Adrenal gland (tissue), 5 donors: ENCODE results near the gene APMAP.

Experiments used
- POLR2A ChIP-seq, 2 donors: fragments of 450-650 bp; IDR thresholded peaks; one replicate each; pipeline ENCODE4 v1.6.1; 2017; ENCODE audit warnings: antibody characterized with exemption in 2 of 2, mild to moderate bottlenecking in 2 of 2, moderate library complexity in 1 of 2
- TF ChIP-seq, protein P1 (sequence below), 6 experiments: fragments of 450-650 bp in 4 of 6; fragments of 200-600 bp in 2 of 6; sonication (generic) in 1 of 6; IDR thresholded peaks; 1 replicate in 5 of 6; 2 replicates in 1 of 6; pipeline versions ENCODE4 v1.5.1 to v1.8.0; 2016 to 2021; ENCODE audit warnings: antibody characterized with exemption in 6 of 6, mild to moderate bottlenecking in 2 of 6, moderate library complexity in 1 of 6
- donor health status: DM: no; HTN: no; CAD: no.

DNA sequence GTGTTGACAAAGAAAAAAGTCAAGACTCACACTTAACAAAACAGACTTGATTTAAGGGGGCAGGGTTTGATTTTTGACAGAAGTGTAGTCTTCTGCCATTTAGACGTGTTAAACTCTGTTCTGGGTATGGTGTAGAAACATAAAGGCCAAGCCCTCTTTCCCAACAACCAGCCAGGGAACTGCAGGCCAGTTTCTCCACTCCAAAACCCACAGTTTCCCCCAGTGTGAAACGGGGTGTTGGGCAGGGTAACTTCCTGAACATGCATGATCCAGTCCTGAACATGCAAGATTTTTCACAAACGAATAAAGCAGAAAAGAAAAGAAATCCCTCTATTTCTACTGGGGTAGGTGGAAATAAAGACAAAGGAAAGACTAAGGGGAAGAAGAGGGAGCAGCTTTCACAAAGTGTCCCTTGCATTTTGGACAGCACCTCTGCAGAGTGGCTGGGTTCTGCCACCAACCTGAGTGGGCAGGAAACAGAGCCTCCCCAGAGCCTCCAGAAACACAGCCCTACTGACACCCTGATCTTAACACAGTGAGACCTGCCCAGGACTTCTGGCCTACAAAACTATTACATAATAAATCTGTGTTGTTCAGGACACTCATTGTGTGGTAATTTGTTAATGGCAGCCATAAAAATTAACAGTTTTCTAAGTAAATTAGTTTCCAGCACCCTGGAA lies 7.5 kb downstream of the APMAP start:
- no peak for TF ChIP-seq POLR2A (IDR thresholded peaks at IDR 0.05)
- TF ChIP-seq, protein P1, sequence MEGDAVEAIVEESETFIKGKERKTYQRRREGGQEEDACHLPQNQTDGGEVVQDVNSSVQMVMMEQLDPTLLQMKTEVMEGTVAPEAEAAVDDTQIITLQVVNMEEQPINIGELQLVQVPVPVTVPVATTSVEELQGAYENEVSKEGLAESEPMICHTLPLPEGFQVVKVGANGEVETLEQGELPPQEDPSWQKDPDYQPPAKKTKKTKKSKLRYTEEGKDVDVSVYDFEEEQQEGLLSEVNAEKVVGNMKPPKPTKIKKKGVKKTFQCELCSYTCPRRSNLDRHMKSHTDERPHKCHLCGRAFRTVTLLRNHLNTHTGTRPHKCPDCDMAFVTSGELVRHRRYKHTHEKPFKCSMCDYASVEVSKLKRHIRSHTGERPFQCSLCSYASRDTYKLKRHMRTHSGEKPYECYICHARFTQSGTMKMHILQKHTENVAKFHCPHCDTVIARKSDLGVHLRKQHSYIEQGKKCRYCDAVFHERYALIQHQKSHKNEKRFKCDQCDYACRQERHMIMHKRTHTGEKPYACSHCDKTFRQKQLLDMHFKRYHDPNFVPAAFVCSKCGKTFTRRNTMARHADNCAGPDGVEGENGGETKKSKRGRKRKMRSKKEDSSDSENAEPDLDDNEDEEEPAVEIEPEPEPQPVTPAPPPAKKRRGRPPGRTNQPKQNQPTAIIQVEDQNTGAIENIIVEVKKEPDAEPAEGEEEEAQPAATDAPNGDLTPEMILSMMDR (IDR thresholded peaks at IDR 0.05), result no peak
